H1 (cell line): ENCODE results near the gene ARL14EPL. TPM values are rescaled to one million over a fixed set of nuclear protein-coding genes. Genes with fewer than 3 reads are reported as not detected.

Experiments used
- CTCF ChIA-PET: fragments of 300-600 bp; sonication (Branson Sonifier 250); formaldehyde crosslinking; loops from one replicate; lab custom pipeline; 2021; ENCODE audit not compliant: partially characterized antibody; lab: Charles Lee
- POLR2A ChIA-PET: fragments of 300-600 bp; sonication (Branson Sonifier 250); formaldehyde crosslinking; loops from one replicate; lab custom pipeline; 2021; ENCODE audit warnings: inconsistent platforms; ENCODE audit not compliant: partially characterized antibody; lab: Charles Lee
- DNase-seq, 2 experiments: peaks; one replicate each; pipeline versions ENCODE4 v3.0.0 to v3.0.0-alpha.2; 2010 to 2022; ENCODE audit warnings: low spot score in 2 of 2, low read depth in 1 of 2, mixed read lengths in 1 of 2
- FAIRE-seq: peaks from 2 replicates; lab custom pipeline; 2011; peaks lifted over from hg19 to GRCh38; lab: Jason Lieb, UNC
- H2AFZ ChIP-seq: 2 replicates; pipeline ENCODE4 v1.8.1; 2012; ENCODE audit warnings: low read length, inconsistent platforms
- H2AK5ac ChIP-seq: 2 replicates; pipeline ENCODE4 v1.6.1; 2013; ENCODE audit warnings: low read depth, low read length
- H2BK120ac ChIP-seq: replicated peaks from 2 replicates; pipeline ENCODE3; 2013; ENCODE audit warnings: low read depth, low read length, inconsistent platforms
- H2BK12ac ChIP-seq: 2 replicates; pipeline ENCODE4 v1.6.1; 2013; ENCODE audit warnings: low read depth, low read length
- H2BK15ac ChIP-seq: 2 replicates; pipeline ENCODE4 v1.6.1; 2013; ENCODE audit warnings: low read length
- H2BK20ac ChIP-seq: 2 replicates; pipeline ENCODE4 v1.6.1; 2013; ENCODE audit warnings: low read length
- H2BK5ac ChIP-seq: 2 replicates; pipeline ENCODE4 v1.6.1; 2013; ENCODE audit warnings: low read depth, low read length
- H3K14ac ChIP-seq: 2 replicates; pipeline ENCODE4 v1.6.1; 2013; ENCODE audit warnings: inconsistent platforms; ENCODE audit not compliant: insufficient read length
- H3K18ac ChIP-seq: 2 replicates; pipeline ENCODE4 v1.6.1; 2013; ENCODE audit warnings: low read length; ENCODE audit errors: extremely low read depth
- H3K23ac ChIP-seq: 2 replicates; pipeline ENCODE4 v1.6.1; 2013; ENCODE audit warnings: inconsistent platforms; ENCODE audit not compliant: insufficient read length
- H3K23me2 ChIP-seq: 2 replicates; pipeline ENCODE4 v1.6.1; 2013; ENCODE audit warnings: low read depth, low read length
- H3K27ac ChIP-seq: 2 replicates; pipeline ENCODE4 v1.6.1; 2011; ENCODE audit warnings: low read depth, low read length, inconsistent platforms
- H3K27me3 ChIP-seq, 4 experiments: replicated peaks in 1 of 4; 1 replicate in 1 of 4; 2 replicates in 3 of 4; pipeline versions ENCODE4 v1.6.1 to v1.8.1; 2011 to 2013; ENCODE audit warnings: low read length in 3 of 4, mild to moderate bottlenecking in 3 of 4, inconsistent platforms in 2 of 4, mixed read lengths in 2 of 4, moderate library complexity in 1 of 4; ENCODE audit not compliant: control insufficient read depth in 3 of 4, insufficient read depth in 3 of 4; ENCODE audit errors: extremely low read depth in 1 of 4
- H3K36me3 ChIP-seq, 4 experiments: 2 replicates each; pipeline versions ENCODE4 v1.6.1 to v1.8.1; 2011 to 2013; ENCODE audit warnings: mild to moderate bottlenecking in 4 of 4, low read length in 3 of 4, moderate library complexity in 2 of 4, control low read depth in 1 of 4, inconsistent platforms in 1 of 4; ENCODE audit not compliant: insufficient read depth in 4 of 4, control insufficient read depth in 2 of 4
- H3K4ac ChIP-seq: replicated peaks from 2 replicates; pipeline ENCODE3; 2013; ENCODE audit warnings: low read length, low read depth, mixed read lengths, inconsistent platforms; ENCODE audit not compliant: insufficient read length
- H3K4me1 ChIP-seq, 4 experiments: replicated peaks in 1 of 4; 1 replicate in 1 of 4; 2 replicates in 3 of 4; pipeline versions ENCODE4 v1.6.1 to v1.8.1; 2011 to 2013; ENCODE audit warnings: low read length in 3 of 4, inconsistent platforms in 2 of 4, mixed read lengths in 1 of 4; ENCODE audit not compliant: insufficient read depth in 4 of 4, control insufficient read depth in 3 of 4
- H3K4me2 ChIP-seq, 2 experiments: 2 replicates each; pipeline versions ENCODE4 v1.6.1 to v1.8.1; 2011 to 2013; ENCODE audit warnings: low read depth in 2 of 2, low read length in 2 of 2, control low read depth in 1 of 2, inconsistent platforms in 1 of 2, mild to moderate bottlenecking in 1 of 2; ENCODE audit not compliant: insufficient read depth in 1 of 2
- H3K4me3 ChIP-seq, 4 experiments: fragments of 200-600, 300-600 bp in 1 of 4; sonication (generic), shearing (Covaris generic), sonication (Bioruptor Twin) in 1 of 4; 2 replicates each; pipeline versions ENCODE4 v1.5.1 to v1.8.1; 2011 to 2016; ENCODE audit warnings: low read length in 4 of 4, low read depth in 3 of 4, control low read depth in 2 of 4, inconsistent platforms in 2 of 4, mild to moderate bottlenecking in 2 of 4, mixed read lengths in 1 of 4, moderate library complexity in 1 of 4; ENCODE audit not compliant: insufficient read depth in 2 of 4; ENCODE audit errors: extremely low read depth in 1 of 4
- H3K56ac ChIP-seq: replicated peaks from 2 replicates; pipeline ENCODE3; 2013; ENCODE audit warnings: low read depth, mild to moderate bottlenecking, mixed read lengths, low read length, inconsistent platforms; ENCODE audit not compliant: insufficient read length
- H3K79me1 ChIP-seq: 2 replicates; pipeline ENCODE4 v1.6.1; 2013; ENCODE audit warnings: low read depth, low read length, control low read depth
- H3K79me2 ChIP-seq, 2 experiments: 2 replicates each; pipeline versions ENCODE4 v1.6.1 to v1.8.1; 2012 to 2013; ENCODE audit warnings: low read length in 2 of 2, mild to moderate bottlenecking in 2 of 2, inconsistent platforms in 1 of 2; ENCODE audit not compliant: insufficient read depth in 2 of 2, control insufficient read depth in 1 of 2
- H3K9ac ChIP-seq, 4 experiments: replicated peaks in 1 of 4; 1 replicate in 1 of 4; 2 replicates in 3 of 4; pipeline versions ENCODE4 v1.6.1 to v1.8.1; 2011 to 2013; ENCODE audit warnings: low read depth in 3 of 4, low read length in 3 of 4, control low read depth in 2 of 4, mild to moderate bottlenecking in 2 of 4, moderate library complexity in 2 of 4, inconsistent platforms in 1 of 4; ENCODE audit errors: extremely low read depth in 1 of 4
- H3K9me3 ChIP-seq, 2 experiments: 2 replicates each; pipeline versions ENCODE4 v1.6.1 to v1.8.1; 2012 to 2013; ENCODE audit warnings: mild to moderate bottlenecking in 2 of 2, moderate library complexity in 2 of 2, control low read depth in 1 of 2, inconsistent platforms in 1 of 2, low read depth in 1 of 2, low read length in 1 of 2, mixed read lengths in 1 of 2; ENCODE audit not compliant: insufficient read depth in 2 of 2
- H4K20me1 ChIP-seq, 2 experiments: replicated peaks in 1 of 2; 2 replicates each; pipeline versions ENCODE3 to v1.8.1; 2011 to 2013; ENCODE audit warnings: inconsistent platforms in 2 of 2, low read length in 2 of 2, mild to moderate bottlenecking in 1 of 2; ENCODE audit not compliant: insufficient read depth in 2 of 2, control insufficient read depth in 1 of 2
- H4K5ac ChIP-seq: 2 replicates; pipeline ENCODE4 v1.6.1; 2013; ENCODE audit warnings: low read length, low read depth, mixed read lengths, inconsistent platforms; ENCODE audit not compliant: insufficient read length
- H4K8ac ChIP-seq: 2 replicates; pipeline ENCODE4 v1.8.0; 2013; ENCODE audit warnings: mild to moderate bottlenecking, moderate library complexity, low read length, inconsistent platforms; ENCODE audit not compliant: insufficient read depth; ENCODE audit errors: extremely low read depth
- H4K91ac ChIP-seq: replicated peaks from 2 replicates; pipeline ENCODE3; 2013; ENCODE audit warnings: low read length, mixed read lengths, inconsistent platforms; ENCODE audit not compliant: insufficient read length
- CBX5 ChIP-seq: fragments of 300-800, 300-1000 bp; sonication (generic); IDR thresholded peaks from 2 replicates; pipeline ENCODE4 v1.7.1; 2016; ENCODE audit warnings: antibody characterized with exemption, low read length, low read depth
- CHD1 ChIP-seq: IDR thresholded peaks from 2 replicates; pipeline ENCODE4 v1.6.1; 2012; ENCODE audit warnings: low read depth, low read length, improper control_type of control experiment
- CHD2 ChIP-seq: IDR thresholded peaks from 2 replicates; pipeline ENCODE4 v1.6.1; 2012; ENCODE audit warnings: low read length, improper control_type of control experiment
- EP300 ChIP-seq, 2 experiments: IDR thresholded peaks; 1 replicate in 1 of 2; 2 replicates in 1 of 2; pipeline ENCODE4 v1.6.1; 2011 to 2012; ENCODE audit warnings: low read depth in 2 of 2, low read length in 2 of 2, mild to moderate bottlenecking in 2 of 2, borderline replicate concordance in 1 of 2, inconsistent platforms in 1 of 2, moderate library complexity in 1 of 2
- EZH2 ChIP-seq: fragments of 200-600 bp; sonication (generic); IDR thresholded peaks from 2 replicates; pipeline ENCODE4 v1.7.1; 2012; ENCODE audit warnings: low read depth, mild to moderate bottlenecking, moderate library complexity, low read length, inconsistent platforms; ENCODE audit not compliant: severe bottlenecking
- JUND ChIP-seq: IDR thresholded peaks from 2 replicates; pipeline ENCODE4 v1.6.1; 2011; ENCODE audit warnings: mild to moderate bottlenecking, improper control_type of control experiment, low read length
- NANOG ChIP-seq: IDR thresholded peaks from 2 replicates; pipeline ENCODE4 v1.6.1; 2011; ENCODE audit warnings: low read length, low read depth, mild to moderate bottlenecking, inconsistent platforms; ENCODE audit not compliant: insufficient read depth, poor library complexity, severe bottlenecking
- RBBP5 ChIP-seq: IDR thresholded peaks from 2 replicates; pipeline ENCODE4 v1.7.1; 2012; ENCODE audit warnings: low read depth, mild to moderate bottlenecking, inconsistent platforms, low read length, moderate library complexity, borderline replicate concordance
- SIRT6 ChIP-seq: IDR thresholded peaks from one replicate; pipeline ENCODE4 v1.7.1; 2012; ENCODE audit warnings: low read length, inconsistent platforms
- SUZ12 ChIP-seq: fragments of 200-600 bp; sonication (generic); IDR thresholded peaks from 2 replicates; pipeline ENCODE4 v1.6.1; 2012; ENCODE audit warnings: mild to moderate bottlenecking, inconsistent platforms, low read length, moderate library complexity, mixed read lengths
- TAF1 ChIP-seq: IDR thresholded peaks from 2 replicates; pipeline ENCODE4 v1.6.1; 2011; ENCODE audit warnings: mild to moderate bottlenecking, low read depth, low read length
- TCF12 ChIP-seq: IDR thresholded peaks from 2 replicates; pipeline ENCODE4 v1.6.1; 2011; ENCODE audit warnings: low read depth, mild to moderate bottlenecking, low read length
- WGBS, 2 experiments: shearing (Covaris generic) in 1 of 2; methylation state at CpG; one replicate each; pipeline versions ENCODE4 v1.1.6 to v1.1.7; 2013 to 2015; ENCODE audit warnings: low lambda C conversion rate in 2 of 2, mixed read lengths in 2 of 2, inconsistent platforms in 1 of 2, low coverage in 1 of 2, missing lambda C conversion rate in 1 of 2; ENCODE audit not compliant: insufficient replicate concordance in 2 of 2, insufficient coverage in 1 of 2, insufficient read length in 1 of 2; ENCODE audit errors: extremely low coverage in 1 of 2, missing lambda C conversion rate in 1 of 2; 5-methylcytosine and 5-hydroxymethylcytosine counted together
- polyA plus RNA-seq, 7 experiments: library from polyadenylated mRNA; depleted of rRNA in 3 of 7; stranded (reverse) in 5 of 7; unstranded in 2 of 7; fragments of >200 nt in 5 of 7; fragments of 200-250 nt in 2 of 7; gene quantifications; 1 replicate in 5 of 7; 2 replicates in 1 of 7; 4 replicates in 1 of 7; pipeline versions ENCODE4 v1.2.1 to v1.2.3, GENCODE V29; 2011 to 2013; ENCODE audit warnings: missing spikeins in 2 of 7, mixed read lengths in 2 of 7
- total RNA-seq: library from RNA; stranded (reverse); fragmentation: NEBNext Ultra II Directional; extraction: Animal tissue kit (Norgen Biotek cat#: 25700); gene quantifications from 2 replicates; pipeline ENCODE4 v1.2.1, GENCODE V29; 2021
- TF ChIP-seq, protein P1 (sequence below): IDR thresholded peaks from 2 replicates; pipeline ENCODE4 v1.6.1; 2012; ENCODE audit warnings: inconsistent platforms
- TF ChIP-seq, protein P2 (sequence below): IDR thresholded peaks from 2 replicates; pipeline ENCODE4 v1.6.1; 2012; ENCODE audit warnings: inconsistent platforms

Gene ARL14EPL
- total and polyA plus RNA-seq, 2 of the 8 experiments (the other 6 are each of a cell fraction or from before 2014, with no cell fraction given): not detected

DNA sequence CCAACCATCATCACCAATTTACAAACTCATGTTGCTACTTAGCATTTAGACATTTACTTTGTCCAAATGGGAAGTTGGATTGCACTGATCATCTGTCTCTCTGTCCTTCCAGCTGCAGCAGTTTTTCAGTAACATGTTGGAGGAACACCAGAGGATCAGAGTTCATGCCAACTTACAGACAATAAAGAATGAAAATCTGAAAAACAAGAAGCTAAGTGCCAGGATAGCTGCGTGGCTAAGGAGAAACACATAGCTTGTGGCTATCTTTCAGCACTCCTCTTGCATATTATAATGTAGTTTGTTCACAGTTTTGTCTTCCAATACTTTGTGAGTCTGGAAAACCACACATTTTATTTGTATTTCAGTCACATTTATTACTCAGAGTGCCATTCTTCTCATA, 6.4 kb upstream of the ARL14EPL start:
- Histone ChIP-seq H3K23ac (no peak overlapping the region), H3K27ac (no peak overlapping the region), H3K27me3 (no peaks in the 10 kb centered on the region), H3K18ac (no peak overlapping the region), H4K8ac (no peak overlapping the region), H3K9ac (no peak overlapping the region), H2AFZ (no peak overlapping the region; the same call in 1 of the 2 replicates), H2AK5ac (no peak overlapping the region), H2BK120ac (no peak overlapping the region), H3K4me2 (no peak overlapping the region), H3K4ac (no peak overlapping the region), H4K5ac (no peak overlapping the region), H3K4me1 (no peaks in the 10 kb centered on the region), H3K56ac (no peak overlapping the region), H3K9me3 (no peaks in the 10 kb centered on the region), H3K23me2 (no peaks in the 10 kb centered on the region), H2BK20ac (no peak overlapping the region), H2BK5ac (no peak overlapping the region), H3K4me3 (no peak overlapping the region), H4K20me1 (no peaks in the 10 kb centered on the region), H2BK12ac (no peak overlapping the region), H3K36me3 (no peaks in the 10 kb centered on the region), H4K91ac (no peak overlapping the region), H2BK15ac (no peak overlapping the region), H3K14ac (no peak overlapping the region), H3K79me2 (no peaks in the 10 kb centered on the region), H3K79me1 (no peaks in the 10 kb centered on the region)
- WGBS, 2 experiments: 100% methylated on average over 1 of the region's 1 CpG; no CpG with 5 or more reads in 1 of the 2 experiments
- ChIA-PET CTCF (no interaction called here), POLR2A (no interaction called here)
- no peak for DNase-seq
- FAIRE-seq: no peak
- TF ChIP-seq RBBP5 (no peak), CBX5 (no peak), SUZ12 (no peak), SIRT6 (no peak), NANOG (no peak), CHD1 (no peak), TCF12 (no peak), EZH2 (no peak), TAF1 (no peak), CHD2 (no peak), EP300 (IDR thresholded peaks at IDR 0.05; ENCODE audit: borderline replicate concordance in 1 of 2, low read depth in 2 of 2, low read length in 2 of 2) (no peak), JUND (no peak)
- TF ChIP-seq, protein P1, sequence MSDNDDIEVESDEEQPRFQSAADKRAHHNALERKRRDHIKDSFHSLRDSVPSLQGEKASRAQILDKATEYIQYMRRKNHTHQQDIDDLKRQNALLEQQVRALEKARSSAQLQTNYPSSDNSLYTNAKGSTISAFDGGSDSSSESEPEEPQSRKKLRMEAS: no peak
- TF ChIP-seq, protein P2, sequence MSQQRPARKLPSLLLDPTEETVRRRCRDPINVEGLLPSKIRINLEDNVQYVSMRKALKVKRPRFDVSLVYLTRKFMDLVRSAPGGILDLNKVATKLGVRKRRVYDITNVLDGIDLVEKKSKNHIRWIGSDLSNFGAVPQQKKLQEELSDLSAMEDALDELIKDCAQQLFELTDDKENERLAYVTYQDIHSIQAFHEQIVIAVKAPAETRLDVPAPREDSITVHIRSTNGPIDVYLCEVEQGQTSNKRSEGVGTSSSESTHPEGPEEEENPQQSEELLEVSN: no peak
